HG03520 (cell line): ENCODE data around the gene RUFY1.

Experiments used
- ATAC-seq: cut with Tn5 transposase; IDR thresholded peaks from one replicate; pipeline ENCODE4 v1.9.1; 2021; ENCODE audit warnings: mild to moderate bottlenecking, moderate library complexity; ENCODE audit not compliant: unreplicated experiment

RUFY1 gene

GRCh38 chr5:179657302-179658178 lies 107.2 kb downstream of the RUFY1 start:
- peak; percentile 87 for ATAC-seq

- ATAC-seq = peak; percentile 57
Measured at GRCh38 chr5:179658179-179658856, 108.0 kb downstream of the RUFY1 start.
